ENCODE results near the gene PLSCR1.
A peak's percentile ranks its signal among the peaks of the same experiment; 100 is the strongest.

Gene PLSCR1, protein sequence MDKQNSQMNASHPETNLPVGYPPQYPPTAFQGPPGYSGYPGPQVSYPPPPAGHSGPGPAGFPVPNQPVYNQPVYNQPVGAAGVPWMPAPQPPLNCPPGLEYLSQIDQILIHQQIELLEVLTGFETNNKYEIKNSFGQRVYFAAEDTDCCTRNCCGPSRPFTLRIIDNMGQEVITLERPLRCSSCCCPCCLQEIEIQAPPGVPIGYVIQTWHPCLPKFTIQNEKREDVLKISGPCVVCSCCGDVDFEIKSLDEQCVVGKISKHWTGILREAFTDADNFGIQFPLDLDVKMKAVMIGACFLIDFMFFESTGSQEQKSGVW

DNA sequence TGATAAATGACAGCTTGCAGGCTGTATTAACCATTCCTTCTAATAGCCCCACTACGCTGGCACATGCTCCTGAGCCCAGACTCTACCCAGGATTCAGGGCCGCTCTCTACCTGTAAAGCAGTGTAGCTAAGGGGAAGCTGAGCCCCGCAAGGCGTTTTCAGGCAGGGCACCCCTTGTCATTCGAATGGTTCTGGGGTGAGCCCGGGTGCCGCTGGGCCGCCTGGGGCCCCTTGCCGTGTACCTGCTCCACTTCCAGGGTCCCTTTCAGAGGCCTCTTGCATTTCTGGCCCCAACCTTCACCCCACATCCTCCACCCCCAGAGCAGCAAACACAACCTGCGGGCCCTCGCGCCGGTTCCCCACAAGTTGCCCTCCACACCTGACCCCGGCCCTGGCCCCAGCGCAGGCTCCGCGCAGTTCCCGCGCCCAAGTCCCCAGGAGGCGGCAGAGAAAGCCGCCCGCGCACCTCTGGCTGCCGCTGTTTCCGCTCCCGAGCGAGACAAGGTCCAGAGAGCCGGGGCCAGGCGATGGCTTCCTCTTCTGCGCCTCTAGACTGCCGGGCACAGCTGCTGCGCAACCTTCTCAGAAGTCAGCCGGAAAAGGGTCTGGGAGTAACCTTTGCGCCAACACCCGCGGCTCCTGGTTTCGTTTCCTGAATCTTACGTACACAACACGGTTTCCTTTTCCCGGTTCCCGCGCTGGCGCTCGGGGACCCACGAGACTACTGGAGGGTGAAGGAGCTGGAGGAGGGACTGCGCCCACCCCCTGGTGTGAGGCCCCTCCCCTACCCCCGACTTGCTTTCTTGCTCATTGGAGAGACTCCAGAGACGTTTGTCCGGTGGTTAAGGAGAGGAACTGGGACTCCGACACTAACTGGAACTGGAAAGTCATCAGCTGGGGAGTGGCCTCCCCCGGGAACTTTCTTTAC lies at the start of gene PLSCR1:
PLSCR1 (minus strand) TSS at position 606 of the 927 bp plus-strand sequence. CDS start 8,055 bp downstream, outside the sequence.
- DNase-seq (ENCODE audit: low read depth): peak; percentile 58

DNA sequence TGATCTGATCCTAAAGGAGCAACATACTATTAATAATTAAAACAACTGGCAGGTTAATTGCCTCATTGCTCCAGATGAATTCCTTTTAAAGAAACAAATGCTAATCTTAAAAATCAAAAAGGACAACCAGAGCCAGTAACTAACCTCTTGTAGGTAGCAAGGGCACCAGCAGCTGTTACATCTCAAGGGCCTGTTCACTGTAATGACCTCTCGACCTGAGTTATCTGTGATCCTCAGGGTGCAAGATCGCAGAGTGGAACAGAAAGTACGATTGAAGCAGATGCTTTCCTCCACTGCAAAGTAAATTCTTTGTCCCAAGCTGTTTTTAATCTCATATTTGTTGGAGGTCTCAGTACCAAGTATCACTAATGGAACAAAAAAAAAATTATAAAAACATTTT lies 49.4 kb upstream of the PLSCR1 start:
- no peak for DNase-seq (ENCODE audit: low read depth)

DNA sequence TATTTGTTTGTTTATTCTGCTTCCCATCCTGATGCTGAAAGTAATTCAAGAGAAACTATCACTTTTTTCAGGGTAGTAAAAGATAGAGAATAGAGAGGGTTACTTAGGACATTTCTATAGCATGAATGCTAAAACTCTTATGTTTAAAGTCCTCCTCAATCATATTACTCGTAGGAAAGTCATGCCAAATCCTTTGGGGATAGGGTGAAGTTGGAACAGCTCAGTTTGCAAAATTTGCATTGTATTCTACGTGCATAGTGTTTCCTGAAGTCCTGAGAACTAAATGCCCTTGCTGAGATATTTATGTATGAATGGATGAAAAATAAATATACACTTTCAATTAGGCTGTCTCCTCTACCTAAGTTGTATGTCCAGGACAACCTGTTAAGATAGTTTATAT lies 46.1 kb upstream of the PLSCR1 start:
- DNase-seq (ENCODE audit: low read depth): no peak

DNA sequence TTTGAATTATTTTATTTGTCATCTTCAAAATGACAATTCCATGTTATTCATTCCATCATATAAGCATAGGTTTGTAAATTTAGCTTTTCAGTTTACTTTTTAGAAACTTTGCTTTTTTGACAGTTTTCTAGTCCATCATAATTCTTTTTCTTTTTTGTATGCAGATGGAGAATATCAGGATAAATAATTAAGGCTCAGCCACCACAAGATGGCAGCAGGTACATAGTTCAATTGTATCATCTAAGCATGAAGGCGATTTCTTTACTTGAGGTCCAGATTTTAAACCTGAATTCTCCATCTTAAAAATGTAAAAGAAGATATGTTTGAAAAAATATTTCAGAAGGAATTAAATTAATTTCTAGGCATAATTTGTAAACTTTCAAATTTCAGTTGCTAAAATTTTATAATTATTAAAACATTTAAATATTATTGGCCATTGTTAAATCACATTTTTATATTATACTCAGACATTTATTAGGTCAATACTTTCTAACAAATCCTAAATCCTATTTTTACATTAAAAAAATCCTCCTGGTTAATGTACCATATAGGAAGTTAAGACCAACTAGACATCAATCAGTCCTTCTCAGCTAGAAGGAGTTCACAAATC lies 45.6 kb upstream of the PLSCR1 start:
- no peak for DNase-seq (ENCODE audit: low read depth)

DNA sequence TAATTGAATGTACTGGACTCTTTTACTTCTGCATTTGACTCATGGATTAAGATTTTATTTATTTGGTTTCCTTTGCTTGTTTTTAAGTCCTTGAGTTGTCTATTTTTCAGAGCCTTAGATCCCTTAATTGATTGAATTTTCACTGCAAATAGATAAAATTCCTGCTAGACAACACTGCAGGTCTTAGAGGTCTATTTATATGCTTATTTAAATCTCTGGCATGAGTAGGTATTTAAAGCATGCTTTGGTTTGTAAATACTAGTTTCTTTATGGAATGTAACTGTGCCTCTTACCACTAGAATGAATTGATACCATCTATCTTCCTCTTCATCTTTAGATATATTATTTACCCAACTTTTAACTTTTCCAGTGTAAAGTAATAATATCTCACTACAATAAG lies 40.7 kb upstream of the PLSCR1 start:
- no peak for DNase-seq (ENCODE audit: low read depth)

DNA sequence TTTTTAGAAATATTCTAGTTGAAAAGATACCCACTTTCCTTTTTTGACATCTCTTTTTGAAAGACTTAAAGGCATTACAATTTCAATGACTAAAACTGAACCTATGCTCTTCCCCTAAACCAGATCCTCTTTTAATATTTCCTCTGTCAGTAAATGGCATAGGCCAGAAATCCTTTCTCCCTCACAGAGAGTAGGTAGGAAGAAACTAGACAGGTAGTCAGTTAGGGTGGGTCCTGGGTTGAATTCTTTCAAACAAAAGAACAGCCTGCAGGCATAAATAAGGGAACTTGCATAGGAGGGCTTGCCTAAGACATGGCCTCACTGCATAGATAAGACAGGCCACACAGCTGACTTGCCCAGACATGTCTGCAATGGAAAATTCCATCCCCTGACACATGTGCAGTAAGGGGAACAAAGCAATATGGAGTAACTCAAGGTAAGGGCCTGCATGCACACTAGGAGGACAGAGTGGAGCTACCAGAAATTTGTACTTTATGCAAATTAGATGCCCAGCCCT lies 37.6 kb upstream of the PLSCR1 start:
- no peak for DNase-seq (ENCODE audit: low read depth)

DNA sequence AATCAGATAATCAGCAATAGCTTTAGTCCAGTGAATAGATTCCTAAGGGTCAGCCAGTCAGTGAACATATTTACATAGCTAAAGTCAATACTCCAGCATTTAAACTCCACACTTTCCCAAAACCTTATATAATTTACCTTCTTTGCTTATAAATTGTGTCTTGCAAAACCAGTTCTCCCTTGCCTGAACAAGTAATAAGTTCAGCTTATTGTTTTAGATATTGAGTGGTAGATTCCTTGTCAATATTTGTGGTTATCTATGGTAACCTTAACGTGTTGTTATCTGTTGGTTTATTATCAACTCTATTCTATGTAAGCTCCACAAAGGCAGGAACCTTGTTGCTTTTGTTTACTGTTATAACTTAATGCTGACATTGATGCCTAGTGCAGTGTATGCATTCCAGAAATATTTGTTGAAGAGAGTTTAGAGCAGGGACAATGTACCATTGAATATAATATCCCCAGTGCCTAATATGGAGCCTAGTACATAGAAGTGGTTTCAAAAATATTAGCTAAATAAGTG lies 36.7 kb upstream of the PLSCR1 start:
- no peak for DNase-seq (ENCODE audit: low read depth)

DNA sequence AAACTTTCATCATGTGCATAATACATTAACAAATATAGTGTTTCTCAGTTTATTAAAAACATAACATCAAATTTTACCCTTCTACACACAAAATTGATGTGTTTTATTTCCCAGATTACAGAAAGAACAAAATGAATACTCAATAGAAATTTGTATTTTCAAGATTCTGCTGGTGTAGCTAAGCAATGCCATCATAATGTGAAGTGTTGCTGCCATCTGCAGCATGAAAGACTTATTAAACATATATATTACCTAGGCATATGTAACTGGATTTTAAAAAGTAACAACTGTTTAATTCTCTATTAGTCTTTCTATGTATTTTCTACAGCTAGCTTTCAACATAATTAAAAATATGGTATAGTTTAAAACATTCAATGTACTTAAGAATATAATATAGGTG lies 33.3 kb upstream of the PLSCR1 start:
- no peak for DNase-seq (ENCODE audit: low read depth)

DNA sequence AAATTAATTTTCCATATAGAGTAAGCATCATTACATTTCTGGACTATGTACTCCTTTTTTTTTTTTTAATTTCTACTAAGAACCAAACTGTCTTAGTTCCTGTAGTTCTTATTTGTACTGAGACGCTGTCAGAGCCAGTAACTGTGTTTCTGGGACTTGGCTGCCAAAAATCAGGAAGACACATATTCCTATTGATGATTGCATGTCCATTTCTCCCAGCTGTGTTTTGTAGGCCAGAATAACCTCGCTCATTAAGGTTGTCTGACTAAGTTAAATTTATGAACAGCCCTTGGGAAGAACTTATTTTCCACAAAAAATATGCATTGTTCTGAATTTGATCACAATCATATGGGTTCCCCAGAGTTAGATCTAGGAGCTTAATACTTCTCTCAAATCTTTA lies 31.2 kb upstream of the PLSCR1 start:
- DNase-seq (ENCODE audit: low read depth): no peak

DNA sequence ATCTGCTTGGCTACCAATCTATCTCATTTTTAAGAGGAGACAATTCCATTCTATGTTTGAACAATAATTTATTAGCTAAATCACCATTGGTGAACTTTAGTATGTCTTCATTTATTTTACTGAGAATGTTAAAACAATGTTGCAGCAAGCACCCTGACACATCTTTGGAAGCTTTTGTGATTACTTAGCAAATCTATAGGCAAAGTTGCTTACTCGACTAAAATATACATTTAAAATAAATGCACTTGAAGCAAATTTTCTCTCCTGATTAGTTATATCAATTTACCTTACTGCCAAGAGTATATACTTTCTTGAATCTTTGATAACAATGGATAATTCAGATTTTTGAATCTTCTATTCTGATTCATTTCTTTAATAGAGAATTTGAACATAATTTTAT lies 29.8 kb upstream of the PLSCR1 start:
- DNase-seq (ENCODE audit: low read depth): no peak

DNA sequence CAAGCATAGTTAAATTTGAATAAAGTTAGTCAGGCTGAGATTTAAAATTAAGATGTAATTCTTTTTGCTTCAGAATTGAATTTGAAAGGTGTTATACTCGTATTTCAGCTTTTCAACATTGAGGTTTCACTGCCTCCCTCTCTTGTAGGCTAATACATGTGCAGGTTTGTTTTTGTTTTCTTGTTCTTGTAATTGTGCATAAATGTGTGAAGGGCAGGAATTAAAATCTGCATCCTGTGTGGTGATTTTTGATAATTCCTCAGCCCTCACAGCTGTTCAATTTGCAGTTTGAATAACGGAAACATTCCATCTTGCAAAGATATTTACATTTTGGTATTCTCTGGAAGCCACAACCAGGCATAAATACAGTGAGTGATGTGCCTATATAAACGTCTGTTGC lies 24.9 kb upstream of the PLSCR1 start:
- DNase-seq (ENCODE audit: low read depth): no peak

DNA sequence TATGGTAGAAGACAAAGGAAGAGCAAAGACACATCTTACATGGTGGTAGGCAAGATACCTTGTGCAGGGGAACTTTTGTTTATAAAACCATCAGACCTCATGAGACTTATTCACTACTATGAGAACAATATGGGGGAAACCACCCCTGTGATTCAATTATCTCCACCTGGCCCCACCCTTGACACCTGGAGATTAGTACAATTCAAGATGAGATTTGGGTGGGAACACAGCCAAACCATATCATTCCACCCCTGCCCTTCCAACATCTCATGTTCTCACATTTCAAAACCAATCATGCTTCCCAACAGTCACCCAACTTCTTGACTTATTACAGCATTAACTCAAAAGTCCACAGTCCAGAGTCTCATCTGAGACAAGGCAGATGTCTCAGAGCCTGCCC lies 21.7 kb upstream of the PLSCR1 start:
- no peak for DNase-seq (ENCODE audit: low read depth)

DNA sequence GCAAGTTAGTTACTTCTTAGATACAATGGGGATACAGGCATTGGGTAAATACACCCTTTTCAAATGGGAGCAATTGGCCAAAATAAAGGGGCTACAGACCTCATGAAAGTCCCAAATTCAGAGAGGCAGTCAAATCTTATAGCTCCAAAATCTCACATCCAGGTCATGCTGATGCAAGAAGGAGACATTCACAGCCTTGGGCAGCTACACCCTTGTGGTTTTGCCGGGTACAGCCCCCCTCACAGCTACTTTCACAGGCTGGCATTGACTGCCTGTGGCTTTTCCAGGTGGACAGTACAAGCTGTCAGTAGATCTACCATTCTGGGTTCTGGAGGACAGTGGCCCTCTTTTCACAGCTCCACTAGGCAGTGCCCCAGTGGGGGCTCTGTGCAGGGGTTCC lies 17.5 kb upstream of the PLSCR1 start:
- no peak for DNase-seq (ENCODE audit: low read depth)

DNA sequence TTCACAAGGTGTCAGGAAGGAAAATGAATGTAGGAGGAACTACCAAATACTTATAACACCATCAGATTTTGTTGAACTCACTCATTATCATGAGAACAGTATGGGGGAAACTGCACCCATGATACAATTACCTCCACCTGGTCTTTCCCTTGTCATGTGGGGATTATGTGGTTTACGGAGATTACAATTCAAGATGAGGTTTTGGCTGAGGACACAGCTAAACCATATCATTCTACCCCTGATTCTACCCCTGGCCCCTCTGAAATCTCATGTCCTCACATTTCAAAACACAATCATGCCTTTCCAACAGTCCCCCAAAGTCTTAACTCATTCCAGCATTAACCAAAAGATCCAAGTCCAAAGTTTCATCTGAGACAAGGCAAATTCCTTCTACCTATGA lies 17.1 kb upstream of the PLSCR1 start:
- no peak for DNase-seq (ENCODE audit: low read depth)

DNA sequence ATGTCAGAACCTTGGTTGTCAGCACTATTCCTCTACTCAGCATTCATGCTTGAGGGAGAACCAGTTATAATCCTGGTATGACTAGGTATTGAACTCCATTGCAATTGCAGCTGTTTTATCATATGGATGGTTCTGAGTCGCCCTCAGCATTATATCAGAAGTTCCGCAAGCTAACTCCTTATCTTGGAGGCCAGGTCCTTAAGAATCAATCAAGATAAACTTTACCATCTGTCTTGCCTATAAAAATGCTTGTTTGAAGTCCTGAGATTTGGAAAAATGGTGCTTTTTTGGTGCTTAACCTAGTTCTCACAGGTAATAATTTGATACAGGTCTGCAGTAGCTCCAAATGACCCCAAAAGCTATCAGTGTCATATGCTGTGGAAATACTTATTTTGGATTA lies 16.3 kb upstream of the PLSCR1 start:
- no peak for DNase-seq (ENCODE audit: low read depth)

DNA sequence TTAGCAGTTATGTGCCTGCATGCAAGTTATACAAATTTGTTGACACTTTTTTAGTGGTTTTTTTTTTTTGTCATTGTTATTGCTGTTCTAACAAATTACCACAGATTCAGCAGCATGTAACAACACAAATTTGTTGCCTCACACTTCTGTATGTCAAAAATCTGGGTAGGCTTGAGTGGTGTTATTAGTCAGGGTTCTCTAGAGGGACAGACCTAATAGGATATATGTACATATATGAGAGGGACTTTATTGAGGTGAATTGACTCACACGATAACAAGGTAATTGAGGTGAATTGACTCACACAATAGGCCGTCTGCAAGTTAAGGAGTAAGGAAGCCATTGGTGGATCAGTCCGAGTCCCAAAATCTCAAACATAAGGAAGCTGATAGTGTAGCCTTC lies 15.0 kb upstream of the PLSCR1 start:
- DNase-seq (ENCODE audit: low read depth): no peak

DNA sequence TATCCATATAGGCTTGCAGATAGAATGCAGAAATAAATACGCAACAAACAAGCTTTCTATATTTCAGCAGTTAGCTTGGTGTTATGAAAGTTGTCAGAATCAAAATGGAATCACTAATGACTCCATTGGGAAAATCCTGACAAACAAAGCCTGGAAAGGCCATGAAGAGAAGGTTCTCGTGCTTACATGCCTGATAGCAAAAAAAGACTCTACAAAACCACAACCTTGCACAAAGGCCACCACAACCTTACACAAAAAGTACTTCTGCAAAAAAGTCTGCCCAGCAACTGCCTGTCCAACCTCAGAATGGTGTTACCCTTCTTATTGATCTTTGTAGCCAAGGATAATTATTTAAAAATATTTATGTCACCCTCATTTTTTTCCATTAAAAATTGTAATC lies 14.4 kb upstream of the PLSCR1 start:
- DNase-seq (ENCODE audit: low read depth): no peak

DNA sequence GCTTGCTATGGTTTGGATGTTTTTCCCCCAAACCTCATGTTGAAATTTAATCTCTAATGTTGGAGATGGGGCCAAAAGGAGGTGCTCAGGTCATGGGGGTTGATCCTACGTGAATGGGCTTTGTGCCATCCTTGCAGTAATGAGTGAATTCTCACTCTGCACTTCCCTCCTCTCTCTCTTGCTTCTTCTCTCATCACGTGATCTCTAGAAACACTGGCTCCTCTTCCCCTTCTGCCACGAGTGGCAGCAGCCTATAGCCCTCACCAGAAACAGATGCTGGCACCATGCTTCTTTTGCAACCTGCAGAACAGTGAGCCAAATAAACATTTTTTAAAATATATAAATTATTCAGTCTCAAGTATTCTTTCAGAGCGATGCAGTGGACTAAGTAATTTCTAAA lies 13.3 kb upstream of the PLSCR1 start:
- no peak for DNase-seq (ENCODE audit: low read depth)

DNA sequence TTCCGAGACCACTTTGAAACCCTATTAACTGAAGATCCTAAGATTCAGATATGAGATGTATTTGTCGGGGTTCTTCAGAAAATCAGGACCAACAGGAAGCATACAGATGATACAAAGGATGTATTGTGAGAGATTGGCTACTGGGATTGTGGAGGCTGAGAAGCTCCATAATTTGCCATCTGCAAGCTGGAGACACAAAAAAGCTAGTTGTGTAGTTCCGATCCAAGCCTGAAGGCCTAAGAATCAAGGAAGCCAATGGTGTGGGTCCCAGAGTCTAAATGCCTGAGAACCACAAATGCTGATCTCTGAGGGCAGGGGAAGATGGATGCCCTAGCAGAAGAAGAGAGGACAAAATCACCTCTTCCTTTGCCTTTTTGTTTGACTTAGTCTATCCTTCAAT lies 10.9 kb upstream of the PLSCR1 start:
- no peak for DNase-seq (ENCODE audit: low read depth)

DNA sequence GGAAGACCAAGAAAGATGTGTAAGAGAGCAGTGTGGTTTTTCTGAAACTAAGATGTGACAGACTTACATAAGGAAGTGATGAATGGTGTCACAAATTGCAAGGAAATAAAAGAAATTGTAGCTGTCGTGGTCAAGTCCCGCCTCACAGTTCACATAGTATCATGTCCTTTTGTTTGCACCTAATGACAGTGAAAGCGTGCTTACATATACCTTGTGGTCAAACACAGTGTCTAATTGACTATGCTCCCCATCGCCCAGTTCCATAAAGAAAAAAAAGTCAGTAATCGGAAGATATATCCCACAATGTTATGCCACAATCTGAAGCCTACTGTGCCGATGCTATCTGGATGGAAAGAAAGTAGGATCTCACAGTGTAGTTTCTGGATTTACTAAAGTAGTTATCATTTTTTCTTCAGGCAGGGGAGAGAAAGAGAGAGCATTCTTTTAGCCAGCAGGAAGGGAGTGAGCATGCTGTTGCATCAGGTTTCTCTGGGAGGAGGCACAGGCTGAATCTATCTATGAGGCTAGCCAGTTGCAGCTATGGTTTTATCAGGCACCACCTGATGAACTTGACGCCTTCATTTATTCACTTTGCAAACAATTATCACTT lies 9.8 kb upstream of the PLSCR1 start:
- no peak for DNase-seq (ENCODE audit: low read depth)

DNA sequence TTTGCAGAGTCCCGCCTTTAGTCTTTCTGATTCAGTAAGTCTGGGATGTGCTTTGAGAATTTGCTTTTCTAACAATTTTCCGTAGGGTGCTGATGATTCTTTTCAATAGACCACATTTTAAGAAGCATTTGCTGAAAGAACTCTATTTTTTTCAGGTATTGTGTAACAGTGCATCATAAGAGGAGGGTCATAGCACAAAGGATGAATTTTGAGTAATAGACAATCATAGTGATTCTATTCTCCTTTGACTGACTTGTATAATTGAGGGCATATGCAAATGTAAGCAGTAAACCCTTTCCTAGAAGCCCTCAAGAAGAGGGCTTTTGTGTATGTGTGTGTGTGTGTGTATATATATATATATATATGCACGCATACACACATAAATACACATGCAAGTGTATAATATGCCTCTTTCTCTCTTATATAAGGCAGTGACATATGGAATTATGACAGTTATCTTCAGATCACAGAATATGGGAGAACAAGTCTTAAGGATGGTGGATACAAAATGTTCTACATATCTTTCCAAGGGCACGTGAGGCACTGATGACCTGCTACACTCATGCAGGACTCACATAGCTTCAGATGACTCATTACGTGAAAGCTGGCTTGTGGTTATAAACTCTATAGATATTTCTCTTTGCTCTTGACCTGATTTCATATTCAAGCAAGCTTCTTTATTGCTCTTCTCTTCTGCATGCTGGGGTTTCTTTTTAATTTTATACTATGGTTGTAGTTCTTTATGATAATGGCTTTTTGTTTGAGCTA lies 6.5 kb upstream of the PLSCR1 start:
- DNase-seq (ENCODE audit: low read depth): no peak

Data from activated T-cell treated with anti-CD3 and anti-CD28 coated beads for 1 hour (primary cell).